Smooth muscle cell (in vitro differentiated cells): ENCODE results near the gene FBN1. TPM values are rescaled to one million over a fixed set of nuclear protein-coding genes. Genes with fewer than 3 reads are reported as not detected.
A peak's percentile ranks its signal among the peaks of the same experiment; 100 is the strongest.

Source experiments
- DNase-seq: peaks from one replicate; lab custom pipeline; 2025; ENCODE audit not compliant: unreplicated experiment; lab: John Stamatoyannopoulos, UW
- H2AFZ ChIP-seq: fragments of 200-600 bp; sonication (generic); 2 replicates; pipeline ENCODE4 v1.6.0; 2016; ENCODE audit warnings: antibody characterized with exemption, low read depth, mild to moderate bottlenecking
- H3F3A ChIP-seq: fragments of 200-600 bp; sonication (generic); 2 replicates; pipeline ENCODE4 v1.6.0; 2017; ENCODE audit warnings: antibody characterized with exemption, low read depth
- H3K27ac ChIP-seq: fragments of 200-600 bp; sonication (generic); 2 replicates; pipeline ENCODE4 v1.5.1; 2016; ENCODE audit warnings: low read depth, mild to moderate bottlenecking
- H3K27me3 ChIP-seq: fragments of 200-600 bp; sonication (generic); 2 replicates; pipeline ENCODE4 v1.6.1; 2016; ENCODE audit warnings: low read depth, mild to moderate bottlenecking
- H3K36me3 ChIP-seq: fragments of 200-600 bp; sonication (generic); 2 replicates; pipeline ENCODE4 v1.5.1; 2016; ENCODE audit warnings: low read depth
- H3K4me1 ChIP-seq: fragments of 200-600 bp; sonication (generic); 2 replicates; pipeline ENCODE4 v1.5.1; 2016; ENCODE audit warnings: low read depth
- H3K4me2 ChIP-seq: fragments of 200-600 bp; sonication (generic); 2 replicates; pipeline ENCODE4 v1.6.0; 2016; ENCODE audit warnings: mild to moderate bottlenecking
- H3K4me3 ChIP-seq: fragments of 200-600 bp; sonication (generic); 2 replicates; pipeline ENCODE4 v1.5.1; 2016; ENCODE audit warnings: mild to moderate bottlenecking
- H3K79me2 ChIP-seq: fragments of 200-600 bp; sonication (generic); 2 replicates; pipeline ENCODE4 v1.6.0; 2016; ENCODE audit warnings: low read depth, mild to moderate bottlenecking
- H3K9ac ChIP-seq: fragments of 200-600 bp; sonication (generic); 2 replicates; pipeline ENCODE4 v1.6.0; 2016; ENCODE audit warnings: low read depth
- H3K9me3 ChIP-seq: fragments of 200-600 bp; sonication (generic); replicated peaks from 2 replicates; pipeline ENCODE4 v1.5.1; 2016; ENCODE audit warnings: low read depth
- H4K20me1 ChIP-seq: fragments of 200-600 bp; sonication (generic); 2 replicates; pipeline ENCODE4 v1.6.0; 2016; ENCODE audit warnings: low read depth
- CTCF ChIP-seq: fragments of 200-600 bp; sonication (generic); IDR thresholded peaks from 2 replicates; pipeline ENCODE4 v1.5.1; 2017; ENCODE audit warnings: borderline replicate concordance, mild to moderate bottlenecking, antibody characterized with exemption; ENCODE audit not compliant: insufficient read depth, poor library complexity, severe bottlenecking
- WGBS: methylation state at CpG from one replicate; pipeline ENCODE4 v1.1.7; 2016; ENCODE audit warnings: low lambda C conversion rate; 5-methylcytosine and 5-hydroxymethylcytosine counted together
- polyA plus RNA-seq: library from polyadenylated mRNA; unstranded; fragments of >200 nt; fragmentation: Nextera tagmentation; extraction: Ambion mirVana; gene quantifications from 2 replicates; pipeline ENCODE4 v1.2.1, GENCODE V29; 2016
- total RNA-seq: library from RNA; depleted of rRNA; stranded (reverse); fragments of >200 nt; gene quantifications from 2 replicates; pipeline ENCODE4 v1.2.3, GENCODE V29; 2014

Gene FBN1
- total and polyA plus RNA-seq, 2 experiments from 2014 or later: 137 to 330 TPM

GRCh38 chr15:48616216-48616615, 29.3 kb downstream of the FBN1 start:
- no peak overlapping the region for H3K4me3 ChIP-seq
- H3K4me1 ChIP-seq: no peaks in the 10 kb centered on the region
- peaks cover 32% of the 10 kb centered on the region for H4K20me1 ChIP-seq
- no peaks in the 10 kb centered on the region for H3K9me3 ChIP-seq
- H3K27me3 ChIP-seq: no peaks in the 10 kb centered on the region
- peak overlapping the region; percentile 36 for H3K4me2 ChIP-seq
- TF ChIP-seq CTCF: no peak
- DNase-seq: no peak
- H3K9ac ChIP-seq: no peak overlapping the region
- no peak overlapping the region for H3K27ac ChIP-seq
- no peak overlapping the region for H2AFZ ChIP-seq
- peaks cover 82% of the 10 kb centered on the region for H3K79me2 ChIP-seq
- WGBS: 53% methylated on average over 2 of the region's 2 CpGs
- no peaks in the 10 kb centered on the region for H3F3A ChIP-seq
- peaks cover 8% of the 10 kb centered on the region for H3K36me3 ChIP-seq

- H3K27ac ChIP-seq: no peak overlapping the region
- 90% methylated on average over 3 of the region's 3 CpGs for WGBS
Observed at GRCh38 chr15:48614051-48614450, 31.5 kb downstream of the FBN1 start.

GRCh38 chr15:48609486-48609885, 36.0 kb downstream of the FBN1 start:
- Histone ChIP-seq H3K36me3 (peaks cover 33% of the 10 kb centered on the region), H3K4me2 (no peak overlapping the region), H3K27me3 (no peaks in the 10 kb centered on the region), H2AFZ (no peak overlapping the region), H3K9me3 (no peaks in the 10 kb centered on the region), H3K4me1 (peaks cover 9% of the 10 kb centered on the region), H3K79me2 (peaks cover 35% of the 10 kb centered on the region), H3F3A (peaks cover 9% of the 10 kb centered on the region), H4K20me1 (peaks cover 13% of the 10 kb centered on the region), H3K9ac (no peak overlapping the region), H3K4me3 (no peak overlapping the region), H3K27ac (no peak overlapping the region)
- no peak for DNase-seq
- 86% methylated on average over 3 of the region's 3 CpGs for WGBS
- TF ChIP-seq CTCF: no peak

More at GRCh38 chr15:48614051-48614450, 31.5 kb downstream of the FBN1 start:
- peaks cover 14% of the 10 kb centered on the region for H3K36me3 ChIP-seq
- H3K9ac ChIP-seq: no peak overlapping the region
- no peaks in the 10 kb centered on the region for H3K27me3 ChIP-seq
- no peaks in the 10 kb centered on the region for H3F3A ChIP-seq
- H3K4me3 ChIP-seq: no peak overlapping the region
- H3K9me3 ChIP-seq: no peaks in the 10 kb centered on the region
- no peaks in the 10 kb centered on the region for H3K4me1 ChIP-seq
- DNase-seq: no peak
- no peak for TF ChIP-seq CTCF
- no peak overlapping the region for H2AFZ ChIP-seq
- no peak overlapping the region for H3K4me2 ChIP-seq
- H4K20me1 ChIP-seq: peaks cover 26% of the 10 kb centered on the region
- peaks cover 60% of the 10 kb centered on the region for H3K79me2 ChIP-seq

- no peak for DNase-seq
- peaks cover 15% of the 10 kb centered on the region for H3F3A ChIP-seq
- no peak for TF ChIP-seq CTCF
- no peaks in the 10 kb centered on the region for H3K27me3 ChIP-seq
- no peaks in the 10 kb centered on the region for H3K9me3 ChIP-seq
- peaks cover 33% of the 10 kb centered on the region for H3K36me3 ChIP-seq
- H3K79me2 ChIP-seq: peaks cover 23% of the 10 kb centered on the region
- no peak overlapping the region for H3K27ac ChIP-seq
- 98% methylated on average over 3 of the region's 3 CpGs for WGBS
- no peak overlapping the region for H3K9ac ChIP-seq
- no peak overlapping the region for H3K4me3 ChIP-seq
- no peaks in the 10 kb centered on the region for H4K20me1 ChIP-seq
- no peak overlapping the region for H3K4me2 ChIP-seq
- no peak overlapping the region for H2AFZ ChIP-seq
- H3K4me1 ChIP-seq: peaks cover 15% of the 10 kb centered on the region
Observed at GRCh38 chr15:48607846-48608245, 37.7 kb downstream of the FBN1 start.
